SK-N-SH treated with all-trans-retinoic acid at 6 μM for 48 hours (cell line): Measurements from ENCODE around the gene TOX2.

Experiments
- ATAC-seq: fragments of 200-7000 bp; cut with Tn5 transposase; 3 replicates; pipeline ENCODE4 v1.9.1; 2020; ENCODE audit warnings: mild to moderate bottlenecking, moderate library complexity
- ARNTL ChIP-seq: fragments of 450-650 bp; formaldehyde crosslinking; IDR thresholded peaks from 2 replicates; pipeline ENCODE4 v1.5.0; 2020; ENCODE audit warnings: low read depth, mild to moderate bottlenecking, moderate library complexity, borderline replicate concordance
- BACH2 ChIP-seq: fragments of 250-450 bp; sonication (Bioruptor Pico); IDR thresholded peaks from 2 replicates; pipeline ENCODE4 v1.9.0; 2021; ENCODE audit warnings: mild to moderate bottlenecking, borderline replicate concordance
- CREB5 ChIP-seq: fragments of 250-450 bp; sonication (Bioruptor Pico); IDR thresholded peaks from 2 replicates; pipeline ENCODE4 v1.5.1; 2020; ENCODE audit warnings: low read depth, mild to moderate bottlenecking, moderate library complexity
- ESRRG ChIP-seq: fragments of 250-450 bp; sonication (Bioruptor Pico); IDR thresholded peaks from 2 replicates; pipeline ENCODE4 v1.6.1; 2021; ENCODE audit warnings: mild to moderate bottlenecking
- GLIS3 ChIP-seq: fragments of 250-450 bp; sonication (Bioruptor Pico); IDR thresholded peaks from 2 replicates; pipeline ENCODE4 v1.5.0; 2020; ENCODE audit warnings: mild to moderate bottlenecking, moderate library complexity
- ISL1 ChIP-seq: fragments of 250-450 bp; sonication (Bioruptor Pico); IDR thresholded peaks from 2 replicates; pipeline ENCODE4 v2.1.2; 2022; ENCODE audit warnings: mild to moderate bottlenecking, moderate library complexity
- OSR1 ChIP-seq: fragments of 250-450 bp; sonication (Bioruptor Pico); IDR thresholded peaks from 2 replicates; pipeline ENCODE4 v1.8.0; 2022; ENCODE audit warnings: moderate library complexity, mild to moderate bottlenecking, inconsistent platforms
- PATZ1 ChIP-seq: fragments of 250-450 bp; sonication (Bioruptor Pico); IDR thresholded peaks from 2 replicates; pipeline ENCODE4 v1.8.0; 2020; ENCODE audit warnings: mild to moderate bottlenecking, moderate library complexity, borderline replicate concordance
- POU6F1 ChIP-seq: fragments of 250-450 bp; sonication (Bioruptor Pico); IDR thresholded peaks from 2 replicates; pipeline ENCODE4 v1.8.0; 2021; ENCODE audit warnings: low read depth, mild to moderate bottlenecking, moderate library complexity, borderline replicate concordance
- PPARA ChIP-seq: fragments of 250-450 bp; sonication (Bioruptor Pico); IDR thresholded peaks from 2 replicates; pipeline ENCODE4 v1.5.0; 2020; ENCODE audit warnings: mild to moderate bottlenecking, borderline replicate concordance
- RARB ChIP-seq: fragments of 250-450 bp; sonication (Bioruptor Pico); IDR thresholded peaks from 2 replicates; pipeline ENCODE4 v1.8.0; 2021; ENCODE audit warnings: mild to moderate bottlenecking, moderate library complexity
- SNAI2 ChIP-seq: fragments of 250-450 bp; sonication (Bioruptor Pico); IDR thresholded peaks from 2 replicates; pipeline ENCODE4 v1.5.0; 2020; ENCODE audit warnings: mild to moderate bottlenecking, moderate library complexity
- TCF4 ChIP-seq: fragments of 250-450 bp; sonication (Bioruptor Pico); IDR thresholded peaks from 2 replicates; pipeline ENCODE4 v1.8.0; 2021; ENCODE audit warnings: mild to moderate bottlenecking, moderate library complexity, borderline replicate concordance
- TOX ChIP-seq: fragments of 250-450 bp; sonication (Bioruptor Pico); IDR thresholded peaks from 2 replicates; pipeline ENCODE4 v1.8.0; 2021; ENCODE audit warnings: mild to moderate bottlenecking, moderate library complexity, borderline replicate concordance
- TSHZ2 ChIP-seq: fragments of 250-450 bp; sonication (Bioruptor Pico); IDR thresholded peaks from 2 replicates; pipeline ENCODE4 v1.5.0; 2020; ENCODE audit warnings: mild to moderate bottlenecking, moderate library complexity
- ZC3H10 ChIP-seq: fragments of 250-450 bp; sonication (Bioruptor Pico); IDR thresholded peaks from 2 replicates; pipeline ENCODE4 v1.5.1; 2021; ENCODE audit warnings: mild to moderate bottlenecking, moderate library complexity
- ZFP3 ChIP-seq: fragments of 250-450 bp; sonication (Bioruptor Pico); IDR thresholded peaks from 2 replicates; pipeline ENCODE4 v1.5.0; 2020; ENCODE audit warnings: mild to moderate bottlenecking, moderate library complexity
- ZNF565 ChIP-seq: fragments of 450-650 bp; formaldehyde crosslinking; conservative IDR thresholded peaks from 2 replicates; pipeline ENCODE4 v1.5.0; 2020; ENCODE audit warnings: low read depth, mild to moderate bottlenecking, moderate library complexity
- ZNF70 ChIP-seq: fragments of 450-650 bp; formaldehyde crosslinking; IDR thresholded peaks from 2 replicates; pipeline ENCODE4 v1.5.0; 2020; ENCODE audit warnings: mild to moderate bottlenecking, moderate library complexity
- ZNF8 ChIP-seq: fragments of 450-650 bp; formaldehyde crosslinking; IDR thresholded peaks from 2 replicates; pipeline ENCODE4 v1.5.0; 2020; ENCODE audit warnings: mild to moderate bottlenecking, moderate library complexity

The TOX2 gene

GRCh38 chr20:44023515-44024371 lies 109.1 kb downstream of the TOX2 start (continued):
- TF ChIP-seq POU6F1 (CRISPR knock-in tag) (no peak), GLIS3 (CRISPR knock-in tag) (no peak), ZC3H10 (CRISPR knock-in tag) (no peak), BACH2 (no peak), CREB5 (CRISPR knock-in tag) (no peak), OSR1 (CRISPR knock-in tag) (no peak)
- TF ChIP-seq, all 23 proteins: peak for 0

GRCh38 chr20:44024820-44025580 lies 110.3 kb downstream of the TOX2 start:
- ATAC-seq: no peak
- no peak for TF ChIP-seq GLIS3 (CRISPR knock-in tag)
- TF ChIP-seq TCF4 (CRISPR knock-in tag): no peak
- TF ChIP-seq RARB (CRISPR knock-in tag): no peak
- TF ChIP-seq POU6F1 (CRISPR knock-in tag): no peak
- TF ChIP-seq PATZ1: no peak
- no peak for TF ChIP-seq ARNTL (CRISPR knock-in tag)

GRCh38 chr20:44025756-44026155 lies 111.1 kb downstream of the TOX2 start:
- no peak for ATAC-seq
- no peak for TF ChIP-seq TCF4 (CRISPR knock-in tag)
- no peak for TF ChIP-seq ZC3H10 (CRISPR knock-in tag)
- no peak for TF ChIP-seq ISL1
- no peak for TF ChIP-seq ARNTL (CRISPR knock-in tag)
- TF ChIP-seq ZNF565 (CRISPR knock-in tag): no peak
- no peak for TF ChIP-seq CREB5 (CRISPR knock-in tag)
- TF ChIP-seq PPARA (CRISPR knock-in tag): no peak
- no peak for TF ChIP-seq BACH2
- no peak for TF ChIP-seq TOX (CRISPR knock-in tag)
- no peak for TF ChIP-seq OSR1 (CRISPR knock-in tag)
- TF ChIP-seq ZFP3 (CRISPR knock-in tag): no peak
- TF ChIP-seq SNAI2 (CRISPR knock-in tag): no peak
- TF ChIP-seq, all 23 proteins: peak for 0

GRCh38 chr20:44026647-44027342 lies 112.1 kb downstream of the TOX2 start:
- ATAC-seq: peak; percentile 16; the same call in 1 of the 3 replicates
- TF ChIP-seq POU6F1 (CRISPR knock-in tag): no peak
- TF ChIP-seq SNAI2 (CRISPR knock-in tag): no peak
- TF ChIP-seq TSHZ2: no peak
- no peak for TF ChIP-seq ZFP3 (CRISPR knock-in tag)
- no peak for TF ChIP-seq ZNF565 (CRISPR knock-in tag)
- TF ChIP-seq ZNF70 (CRISPR knock-in tag): no peak
- no peak for TF ChIP-seq ESRRG (CRISPR knock-in tag)
- TF ChIP-seq ZNF8: no peak
